ENCODE measurements around the gene TMEM18. TPM values are rescaled to one million over a fixed set of nuclear protein-coding genes. Genes with fewer than 3 reads are reported as not detected.
A peak's percentile ranks its signal among the peaks of the same experiment; 100 is the strongest.

Gene TMEM18
- total and polyA plus RNA-seq, 2 experiments from 2014 or later = 15.0 to 41.9 TPM

DNA sequence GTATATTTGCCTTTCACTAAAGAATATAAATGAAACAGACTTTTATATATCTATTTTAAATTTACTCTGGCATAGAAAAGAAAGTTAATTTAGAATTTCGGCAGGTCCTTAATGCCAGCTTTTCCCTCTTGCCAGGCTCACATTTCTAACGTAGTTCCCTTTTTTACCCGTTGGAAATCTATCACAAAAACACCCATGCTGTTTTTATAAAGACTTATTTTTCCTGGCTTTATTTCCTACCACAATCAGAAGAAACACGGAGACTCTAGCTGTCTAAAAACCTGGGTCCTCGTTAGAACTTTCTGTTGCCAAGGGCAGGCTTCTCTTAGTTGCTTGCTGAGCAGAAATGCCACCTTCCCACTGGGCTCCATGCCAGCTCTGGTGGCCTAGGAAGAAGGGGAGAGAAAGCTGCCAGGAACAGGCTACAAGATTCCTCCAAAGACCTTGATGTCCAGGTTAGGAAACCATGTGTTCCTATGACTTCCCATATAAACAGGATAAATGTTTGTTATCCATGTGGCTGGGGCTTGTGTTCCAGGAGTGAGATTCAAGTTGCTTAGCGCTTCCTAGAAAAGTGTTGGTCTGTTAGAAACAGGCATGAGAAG lies 17.8 kb upstream of the TMEM18 start:
- Mint-ChIP-seq H3K27me3 (ENCODE audit: insufficient read depth, low read depth, poor library complexity) (no peaks in the 10 kb centered on the region), H3K27ac (no peak overlapping the region), H3K9me3 (no peaks in the 10 kb centered on the region; the same call in 2 of the 3 replicates), H3K4me1 (no peaks in the 10 kb centered on the region), H3K4me3 (no peak overlapping the region), H3K36me3 (ENCODE audit: low read depth) (no peaks in the 10 kb centered on the region; the same call in 2 of the 3 replicates)
- no peaks in the 10 kb centered on the region for H3K4me1 ChIP-seq (ENCODE audit: insufficient read depth)
- no peaks in the 10 kb centered on the region for H3K27me3 ChIP-seq (ENCODE audit: insufficient read depth)
- H3K27ac ChIP-seq (ENCODE audit: low read depth) = no peak overlapping the region
- H3K36me3 ChIP-seq (ENCODE audit: insufficient read depth) = 0 out of 2 replicates have a peak, but pooled peaks cover 3% of the 10 kb centered on the region
- H3F3A ChIP-seq (replicated peaks; ENCODE audit: low read depth) = no peaks in the 10 kb centered on the region
- H2AFZ ChIP-seq = peak overlapping the region; percentile 7; the same call in 1 of the 2 replicates
- no peaks in the 10 kb centered on the region for H4K20me1 ChIP-seq (replicated peaks; ENCODE audit: insufficient read depth)
- no peak overlapping the region for H3K4me3 ChIP-seq
- ATAC-seq (no peak), DNase-seq (ENCODE audit: low spot score) (no peak)
- H3K9me2 ChIP-seq (ENCODE audit: insufficient read depth) = no peaks in the 10 kb centered on the region
- no peak for TF ChIP-seq EZH2phosphoT487 (IDR thresholded peaks at IDR 0.05; ENCODE audit: unreplicated experiment)
- TF ChIP-seq, protein P1, sequence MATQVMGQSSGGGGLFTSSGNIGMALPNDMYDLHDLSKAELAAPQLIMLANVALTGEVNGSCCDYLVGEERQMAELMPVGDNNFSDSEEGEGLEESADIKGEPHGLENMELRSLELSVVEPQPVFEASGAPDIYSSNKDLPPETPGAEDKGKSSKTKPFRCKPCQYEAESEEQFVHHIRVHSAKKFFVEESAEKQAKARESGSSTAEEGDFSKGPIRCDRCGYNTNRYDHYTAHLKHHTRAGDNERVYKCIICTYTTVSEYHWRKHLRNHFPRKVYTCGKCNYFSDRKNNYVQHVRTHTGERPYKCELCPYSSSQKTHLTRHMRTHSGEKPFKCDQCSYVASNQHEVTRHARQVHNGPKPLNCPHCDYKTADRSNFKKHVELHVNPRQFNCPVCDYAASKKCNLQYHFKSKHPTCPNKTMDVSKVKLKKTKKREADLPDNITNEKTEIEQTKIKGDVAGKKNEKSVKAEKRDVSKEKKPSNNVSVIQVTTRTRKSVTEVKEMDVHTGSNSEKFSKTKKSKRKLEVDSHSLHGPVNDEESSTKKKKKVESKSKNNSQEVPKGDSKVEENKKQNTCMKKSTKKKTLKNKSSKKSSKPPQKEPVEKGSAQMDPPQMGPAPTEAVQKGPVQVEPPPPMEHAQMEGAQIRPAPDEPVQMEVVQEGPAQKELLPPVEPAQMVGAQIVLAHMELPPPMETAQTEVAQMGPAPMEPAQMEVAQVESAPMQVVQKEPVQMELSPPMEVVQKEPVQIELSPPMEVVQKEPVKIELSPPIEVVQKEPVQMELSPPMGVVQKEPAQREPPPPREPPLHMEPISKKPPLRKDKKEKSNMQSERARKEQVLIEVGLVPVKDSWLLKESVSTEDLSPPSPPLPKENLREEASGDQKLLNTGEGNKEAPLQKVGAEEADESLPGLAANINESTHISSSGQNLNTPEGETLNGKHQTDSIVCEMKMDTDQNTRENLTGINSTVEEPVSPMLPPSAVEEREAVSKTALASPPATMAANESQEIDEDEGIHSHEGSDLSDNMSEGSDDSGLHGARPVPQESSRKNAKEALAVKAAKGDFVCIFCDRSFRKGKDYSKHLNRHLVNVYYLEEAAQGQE (IDR thresholded peaks at IDR 0.05; ENCODE audit: unreplicated experiment) = no peak
- no peak for TF ChIP-seq NANOG (IDR thresholded peaks at IDR 0.05; ENCODE audit: borderline replicate concordance)
- TF ChIP-seq CREB1 (CRISPR knock-in tag; IDR thresholded peaks at IDR 0.05; ENCODE audit: low read depth) = no peak
- H3K79me2 ChIP-seq (replicated peaks; ENCODE audit: insufficient read depth) = no peaks in the 10 kb centered on the region
- H3K4me2 ChIP-seq = no peak overlapping the region

DNA sequence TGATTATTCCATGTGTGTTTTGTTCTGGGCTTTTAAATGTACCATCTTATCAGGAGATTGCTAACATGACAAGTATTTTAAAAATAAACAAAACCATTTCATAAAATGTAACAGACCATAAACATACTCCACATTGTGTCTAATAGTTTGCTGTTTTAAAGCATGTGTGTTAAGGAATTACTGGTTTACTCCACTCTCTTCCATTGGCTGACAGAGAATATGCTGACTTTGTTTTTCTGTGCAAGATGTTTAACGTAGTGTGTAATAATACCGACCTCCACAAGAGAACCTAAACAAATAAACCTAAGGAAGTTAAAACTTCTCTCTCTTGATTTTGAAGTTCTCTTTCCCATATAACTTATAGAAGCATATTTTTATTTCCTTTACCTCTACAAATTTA lies 17.0 kb upstream of the TMEM18 start:
- Histone ChIP-seq H4K20me1 (replicated peaks; ENCODE audit: insufficient read depth) (no peaks in the 10 kb centered on the region), H3K4me2 (no peak overlapping the region), H3K36me3 (ENCODE audit: insufficient read depth) (no peaks in the 10 kb centered on the region), H3K27ac (ENCODE audit: low read depth) (no peak overlapping the region), H3K79me2 (replicated peaks; ENCODE audit: insufficient read depth) (no peaks in the 10 kb centered on the region), H3K9me2 (ENCODE audit: insufficient read depth) (no peaks in the 10 kb centered on the region), H2AFZ (no peak overlapping the region), H3K27me3 (ENCODE audit: insufficient read depth) (no peaks in the 10 kb centered on the region), H3K4me3 (no peak overlapping the region), H3K4me1 (ENCODE audit: insufficient read depth) (no peaks in the 10 kb centered on the region), H3F3A (replicated peaks; ENCODE audit: low read depth) (no peaks in the 10 kb centered on the region)
- no peaks in the 10 kb centered on the region for H3K27me3 Mint-ChIP-seq (ENCODE audit: insufficient read depth, low read depth, poor library complexity)
- no peak for DNase-seq (ENCODE audit: low spot score)
- H3K36me3 Mint-ChIP-seq (ENCODE audit: low read depth) = no peaks in the 10 kb centered on the region
- H3K4me1 Mint-ChIP-seq = no peaks in the 10 kb centered on the region
- no peaks in the 10 kb centered on the region; the same call in 2 of the 3 replicates for H3K9me3 Mint-ChIP-seq
- TF ChIP-seq ZNF114 (CRISPR knock-in tag; IDR thresholded peaks at IDR 0.05) = no peak
- TF ChIP-seq EZH2 (IDR thresholded peaks at IDR 0.05; ENCODE audit: low read depth, unreplicated experiment) = no peak
- no peak for TF ChIP-seq CREB1 (CRISPR knock-in tag; IDR thresholded peaks at IDR 0.05; ENCODE audit: low read depth)
- no peak for TF ChIP-seq POLR2AphosphoS5 (IDR thresholded peaks at IDR 0.05; ENCODE audit: low read depth)
- no peak for TF ChIP-seq STAT1 (IDR thresholded peaks at IDR 0.05; ENCODE audit: unreplicated experiment)
- TF ChIP-seq, protein P2, sequence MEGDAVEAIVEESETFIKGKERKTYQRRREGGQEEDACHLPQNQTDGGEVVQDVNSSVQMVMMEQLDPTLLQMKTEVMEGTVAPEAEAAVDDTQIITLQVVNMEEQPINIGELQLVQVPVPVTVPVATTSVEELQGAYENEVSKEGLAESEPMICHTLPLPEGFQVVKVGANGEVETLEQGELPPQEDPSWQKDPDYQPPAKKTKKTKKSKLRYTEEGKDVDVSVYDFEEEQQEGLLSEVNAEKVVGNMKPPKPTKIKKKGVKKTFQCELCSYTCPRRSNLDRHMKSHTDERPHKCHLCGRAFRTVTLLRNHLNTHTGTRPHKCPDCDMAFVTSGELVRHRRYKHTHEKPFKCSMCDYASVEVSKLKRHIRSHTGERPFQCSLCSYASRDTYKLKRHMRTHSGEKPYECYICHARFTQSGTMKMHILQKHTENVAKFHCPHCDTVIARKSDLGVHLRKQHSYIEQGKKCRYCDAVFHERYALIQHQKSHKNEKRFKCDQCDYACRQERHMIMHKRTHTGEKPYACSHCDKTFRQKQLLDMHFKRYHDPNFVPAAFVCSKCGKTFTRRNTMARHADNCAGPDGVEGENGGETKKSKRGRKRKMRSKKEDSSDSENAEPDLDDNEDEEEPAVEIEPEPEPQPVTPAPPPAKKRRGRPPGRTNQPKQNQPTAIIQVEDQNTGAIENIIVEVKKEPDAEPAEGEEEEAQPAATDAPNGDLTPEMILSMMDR (conservative IDR thresholded peaks at IDR 0.05; ENCODE audit: low read depth in 2 of 2) = no peak
- TF ChIP-seq, protein P1 (IDR thresholded peaks at IDR 0.05; ENCODE audit: unreplicated experiment) = no peak
- TF ChIP-seq, protein P3, sequence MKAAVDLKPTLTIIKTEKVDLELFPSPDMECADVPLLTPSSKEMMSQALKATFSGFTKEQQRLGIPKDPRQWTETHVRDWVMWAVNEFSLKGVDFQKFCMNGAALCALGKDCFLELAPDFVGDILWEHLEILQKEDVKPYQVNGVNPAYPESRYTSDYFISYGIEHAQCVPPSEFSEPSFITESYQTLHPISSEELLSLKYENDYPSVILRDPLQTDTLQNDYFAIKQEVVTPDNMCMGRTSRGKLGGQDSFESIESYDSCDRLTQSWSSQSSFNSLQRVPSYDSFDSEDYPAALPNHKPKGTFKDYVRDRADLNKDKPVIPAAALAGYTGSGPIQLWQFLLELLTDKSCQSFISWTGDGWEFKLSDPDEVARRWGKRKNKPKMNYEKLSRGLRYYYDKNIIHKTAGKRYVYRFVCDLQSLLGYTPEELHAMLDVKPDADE (IDR thresholded peaks at IDR 0.05) = no peak
- ATAC-seq = no peak
- no peak overlapping the region for H3K27ac Mint-ChIP-seq
- H3K4me3 Mint-ChIP-seq = no peak overlapping the region
